ENCODE measurements around the gene ZNF8.
"Not testable (repeated sequence)": the region's sequence is repeated elsewhere in the genome, so short reads cannot be mapped to it uniquely, and the experiment has no call there.

The ZNF8 gene

GRCh38 chr19:58278541-58279041, at the start of gene ZNF8:
Gene ZNF8, plus strand, starts transcription at chr19:58278955. Its CDS starts 127 bp downstream, at chr19:58279082.
- DNase-seq = peak; percentile 98

- DNase-seq = peak; percentile 4
Observed at GRCh38 chr19:58229255-58229639, 49.5 kb upstream of the ZNF8 start.

GRCh38 chr19:58237324-58237723, 41.4 kb upstream of the ZNF8 start:
- DNase-seq = no peak

- DNase-seq = no peak
Observed at GRCh38 chr19:58243351-58243750, 35.4 kb upstream of the ZNF8 start.

GRCh38 chr19:58248886-58249285, 29.9 kb upstream of the ZNF8 start:
- no peak for DNase-seq

GRCh38 chr19:58252102-58252685, 26.6 kb upstream of the ZNF8 start:
- DNase-seq = no peak

GRCh38 chr19:58258259-58258658, 20.5 kb upstream of the ZNF8 start:
- DNase-seq = not testable (repeated sequence)

- DNase-seq = no peak
Observed at GRCh38 chr19:58261600-58261967, 17.2 kb upstream of the ZNF8 start.

- no peak for DNase-seq
Observed at GRCh38 chr19:58261968-58262921, 16.5 kb upstream of the ZNF8 start.

- DNase-seq = no peak
Observed at GRCh38 chr19:58262922-58263296, 15.8 kb upstream of the ZNF8 start.

- DNase-seq = no peak
Observed at GRCh38 chr19:58265100-58265499, 13.7 kb upstream of the ZNF8 start.

- no peak for DNase-seq
Observed at GRCh38 chr19:58268344-58268743, 10.4 kb upstream of the ZNF8 start.

- DNase-seq = no peak
Observed at GRCh38 chr19:58274771-58275201, 4.0 kb upstream of the ZNF8 start.

GRCh38 chr19:58275564-58275963, 3.2 kb upstream of the ZNF8 start:
- no peak for DNase-seq

- no peak for DNase-seq
Observed at GRCh38 chr19:58277197-58277596, 1.6 kb upstream of the ZNF8 start.

GRCh38 chr19:58277748-58278540, 811 bp upstream of the ZNF8 start:
- DNase-seq = no peak

- peak; percentile 37 for DNase-seq
Observed at GRCh38 chr19:58279042-58279924, 528 bp downstream of the ZNF8 start.

- no peak for DNase-seq
Observed at GRCh38 chr19:58279925-58280316, 1.2 kb downstream of the ZNF8 start.

GRCh38 chr19:58284199-58284598, 5.4 kb downstream of the ZNF8 start:
- DNase-seq = no peak

GRCh38 chr19:58291943-58292342, 13.2 kb downstream of the ZNF8 start:
- DNase-seq = no peak

- DNase-seq = no peak
Observed at GRCh38 chr19:58294743-58295374, 16.1 kb downstream of the ZNF8 start.

GRCh38 chr19:58296104-58296503, 17.3 kb downstream of the ZNF8 start:
- DNase-seq = no peak

All from DMS79 (cell line).